Activated CD8-positive, alpha-beta memory T cell treated with anti-CD3 and anti-CD28 coated beads for 4 hours (primary cell): ENCODE measurements around the gene PPT1.

ENCODE experiments used
- DNase-seq, 2 donors: peaks; one replicate each; pipeline ENCODE4 v3.0.0-alpha.2; 2020; ENCODE audit warnings: low read depth in 2 of 2

Gene PPT1

GRCh38 chr1:40030528-40031135 lies 66.4 kb downstream of the PPT1 start:
- DNase-seq, result no peak

GRCh38 chr1:40029608-40030007 lies 67.4 kb downstream of the PPT1 start:
- no peak for DNase-seq

GRCh38 chr1:40027647-40028046 lies 69.4 kb downstream of the PPT1 start:
- DNase-seq, result no peak

- DNase-seq, result no peak
These were observed 72.4 kb downstream of the PPT1 start for GRCh38 chr1:40024671-40025070.

DNA sequence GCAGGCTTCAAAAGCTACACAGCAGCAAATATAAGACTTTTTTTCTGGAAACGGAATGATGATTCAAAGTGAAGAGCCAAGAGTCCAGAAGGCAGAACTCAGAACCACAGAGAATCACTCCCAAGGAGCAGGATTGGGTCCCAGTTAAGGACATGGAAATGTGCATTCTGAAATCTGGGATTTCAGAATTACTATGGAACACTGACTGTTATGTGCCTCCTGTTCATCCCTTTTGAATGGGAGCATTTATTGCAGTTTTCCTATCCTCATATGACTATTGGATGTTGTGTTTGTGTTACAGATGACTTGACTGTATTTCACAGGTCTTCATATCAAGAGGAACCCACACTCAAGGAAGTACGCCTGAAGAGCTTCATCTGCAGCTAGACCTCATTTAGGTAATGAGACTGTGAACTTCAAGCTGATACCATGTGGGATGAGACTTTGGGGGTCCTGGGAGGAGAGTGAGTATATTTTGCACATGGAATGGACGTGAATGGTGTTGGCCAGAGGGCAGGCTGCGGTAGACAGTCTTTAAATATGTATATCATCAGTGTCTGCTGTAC lies 73.6 kb downstream of the PPT1 start:
- no peak for DNase-seq
